T-helper 2 cell treated with Interferon-gamma antibody and Interleukin-4, amounts not matched to agents 100 ng/mL and 5 ng/mL, for 36 hours (primary cell): Measurements from ENCODE around the gene CACNA1D. TPM values are rescaled to one million over a fixed set of nuclear protein-coding genes. Genes with fewer than 3 reads are reported as not detected.

ENCODE experiments used
- intact Hi-C: fragments of 100-400 bp; cut with micrococcal nuclease; formaldehyde crosslinking; loops from one replicate; pipeline ENCODE4 v1.15.1; 2023
- total RNA-seq: library from RNA; stranded (reverse); gene quantifications from 2 replicates; pipeline ENCODE4 v1.2.3, GENCODE V29; 2022

Gene CACNA1D
- total RNA-seq, 1 donor from 2014 or later = 4.5 TPM

DNA sequence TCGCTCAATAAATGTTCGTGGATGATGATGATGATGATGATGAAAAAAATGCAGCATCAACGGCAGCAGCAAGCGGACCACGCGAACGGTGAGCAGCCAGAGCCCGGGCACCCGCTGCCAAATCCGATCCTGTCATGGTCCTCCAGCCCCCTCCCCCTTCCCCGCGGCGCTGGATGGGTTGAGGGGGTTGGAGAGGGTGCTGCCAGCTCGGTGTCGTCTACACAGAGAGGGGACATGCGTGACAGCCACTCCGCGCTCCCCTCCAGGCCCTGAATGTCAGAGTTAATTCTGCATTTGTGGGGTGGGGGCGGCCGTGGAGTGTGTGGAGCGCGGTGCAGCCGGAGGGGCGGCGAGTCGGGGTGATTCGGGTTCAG is 722 bp downstream of the CACNA1D start:
- intact Hi-C loops = no loop called here

DNA sequence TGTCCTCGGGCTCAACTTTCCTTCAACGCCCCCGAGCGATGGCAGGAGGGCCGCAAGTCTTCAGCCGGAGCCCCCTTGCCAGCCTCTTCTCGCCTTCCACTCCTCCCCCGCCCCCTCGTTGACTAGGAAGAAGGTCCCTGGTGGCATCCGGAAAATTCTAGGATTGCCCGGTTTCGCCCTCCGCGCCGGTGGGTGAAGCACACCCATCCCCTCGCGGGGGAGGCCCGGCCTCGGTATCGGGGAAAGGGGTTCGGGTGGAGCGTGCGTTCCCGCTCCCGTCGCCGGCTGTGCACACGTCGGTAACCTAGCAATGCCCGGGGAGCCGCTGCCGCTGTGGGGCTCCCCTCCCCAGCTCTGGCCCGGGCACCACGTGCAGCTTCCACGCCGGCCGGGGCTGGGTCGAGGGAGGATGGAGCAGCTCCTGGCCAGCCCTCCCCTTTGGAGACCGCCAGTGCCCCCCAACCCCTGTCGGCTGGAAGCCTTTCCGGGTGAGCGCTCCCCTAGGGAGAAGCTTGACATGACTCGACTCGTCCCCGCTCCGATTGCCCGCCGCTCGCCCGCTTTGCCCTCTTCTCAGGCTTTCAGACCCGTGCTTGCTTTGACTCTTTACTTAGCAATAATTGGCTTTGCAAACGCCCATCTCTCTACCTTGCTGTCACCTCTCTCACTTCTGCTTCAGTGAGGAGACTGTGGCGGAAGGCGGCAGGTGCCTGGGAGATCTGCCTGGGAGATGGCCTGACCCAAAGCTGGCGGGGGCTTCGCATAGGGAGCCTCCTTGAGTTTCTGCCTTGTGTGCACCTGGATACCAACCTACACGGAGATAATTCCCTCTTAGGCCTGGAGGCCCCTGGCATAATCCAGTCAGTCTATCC is 1.3 kb downstream of the CACNA1D start:
- intact Hi-C loops = no loop called here

DNA sequence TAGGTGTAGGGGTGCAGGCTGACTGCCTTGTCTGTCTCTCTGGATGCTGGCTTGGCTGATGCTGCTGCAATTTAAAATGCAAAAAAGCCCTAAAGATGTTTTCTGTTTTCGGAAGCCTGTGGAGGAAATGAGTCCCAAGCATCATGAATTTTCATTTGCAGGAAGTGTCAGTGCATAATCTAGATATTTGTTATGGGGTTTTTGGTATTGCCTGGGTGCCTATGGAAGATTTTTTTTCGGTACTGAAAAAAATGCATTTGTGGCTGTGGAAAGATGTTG is 1.9 kb downstream of the CACNA1D start:
- intact Hi-C loops = no loop called here

DNA sequence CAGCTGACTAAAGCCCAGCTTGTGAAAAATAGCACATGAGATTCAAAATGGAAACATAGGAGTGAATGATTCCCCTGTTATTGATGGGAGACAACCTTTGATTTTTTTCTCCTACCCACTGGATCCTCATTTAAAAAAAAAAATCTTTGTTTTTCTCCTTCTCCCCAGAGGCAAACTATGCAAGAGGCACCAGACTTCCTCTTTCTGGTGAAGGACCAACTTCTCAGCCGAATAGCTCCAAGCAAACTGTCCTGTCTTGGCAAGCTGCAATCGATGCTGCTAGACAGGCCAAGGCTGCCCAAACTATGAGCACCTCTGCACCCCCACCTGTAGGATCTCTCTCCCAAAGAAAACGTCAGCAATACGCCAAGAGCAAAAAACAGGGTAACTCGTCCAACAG is 2.6 kb downstream of the CACNA1D start:
- intact Hi-C loops = no loop called here

DNA sequence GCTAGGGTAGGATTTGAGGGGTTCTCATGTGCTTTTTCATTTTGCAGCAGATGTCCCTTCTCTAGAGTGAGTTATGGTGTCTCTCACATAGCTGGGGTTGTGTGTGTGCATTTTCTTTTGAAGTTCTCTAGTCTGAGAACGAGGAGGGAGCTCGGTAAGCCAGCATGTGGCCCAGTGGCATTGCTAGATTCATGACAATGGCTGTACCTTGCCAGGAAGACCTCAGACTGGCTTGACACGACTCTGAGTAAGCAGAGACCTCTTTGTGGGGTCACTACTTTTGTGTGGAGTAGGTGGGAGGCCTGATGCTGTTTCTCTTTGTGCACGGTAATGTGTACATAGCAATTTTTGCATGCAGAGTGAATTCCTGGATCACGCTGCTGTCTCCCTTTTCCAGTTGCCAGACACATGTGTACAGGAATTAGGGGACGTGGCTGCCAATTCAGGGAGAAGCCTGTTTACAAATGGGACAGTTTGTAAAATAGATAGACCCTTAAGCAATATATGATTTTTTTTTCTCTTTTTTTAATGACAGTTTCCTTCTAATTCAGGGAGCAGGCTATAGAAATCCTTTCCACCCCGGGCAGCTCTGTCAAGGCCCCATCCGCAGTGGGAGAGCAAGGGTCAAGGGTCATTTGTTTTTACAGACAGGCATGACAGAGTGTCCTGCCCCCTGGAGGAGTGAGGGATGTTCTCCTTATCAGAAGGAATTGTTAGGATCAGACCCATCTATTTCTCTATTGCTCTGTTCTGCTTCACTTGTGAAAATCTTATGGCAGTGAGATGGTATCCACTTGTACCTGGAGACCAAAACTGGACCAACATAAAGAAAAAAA is 4.6 kb downstream of the CACNA1D start:
- intact Hi-C loops = no loop called here

DNA sequence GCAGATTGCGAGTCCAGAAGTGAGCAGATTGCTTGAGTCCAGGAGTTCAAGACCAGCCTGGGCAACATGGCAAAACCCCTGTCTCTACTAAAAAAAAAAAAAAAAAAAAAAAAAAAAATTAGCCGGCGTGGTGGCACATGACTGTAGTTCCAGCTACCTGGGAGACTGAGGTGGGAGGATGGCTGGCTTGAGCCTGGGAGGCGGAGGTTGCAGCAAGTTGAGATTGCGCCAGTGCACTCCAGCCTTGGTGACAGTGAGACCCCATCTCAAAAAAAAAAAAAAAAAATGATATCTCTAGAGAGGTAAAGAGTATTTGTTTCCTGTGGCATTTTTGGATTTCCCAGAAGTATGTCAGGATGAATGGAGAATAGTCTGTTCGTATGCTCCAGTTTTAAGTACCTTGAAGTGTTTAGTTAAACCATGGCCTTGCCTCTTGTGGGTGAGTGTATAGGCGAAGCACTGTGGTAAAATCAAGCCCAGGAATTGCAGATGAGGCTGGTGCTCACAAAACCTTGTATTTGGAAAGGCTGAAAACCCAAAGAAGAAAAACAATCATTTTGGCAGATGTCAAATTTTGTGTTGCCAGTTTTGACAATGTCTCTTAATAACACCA is 5.9 kb downstream of the CACNA1D start:
- intact Hi-C loops = no loop called here

DNA sequence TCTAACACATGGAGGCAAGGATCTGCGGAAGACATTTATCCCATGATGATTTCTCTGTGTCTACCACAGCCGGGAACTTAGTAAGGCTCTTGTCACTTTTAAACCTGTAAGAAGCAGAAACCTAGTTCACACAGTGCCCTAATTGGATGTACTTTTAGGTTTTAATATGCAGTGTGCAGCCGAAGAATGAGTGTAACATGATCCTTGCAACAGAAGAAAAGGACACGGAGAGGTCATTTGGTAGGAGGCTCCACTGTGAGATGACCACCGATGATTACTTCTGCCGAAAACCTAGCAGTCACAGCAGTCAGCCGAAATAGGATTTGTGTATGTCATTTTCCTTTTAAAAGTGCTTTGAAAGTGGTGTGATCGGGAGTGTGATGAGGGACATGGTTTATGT is 6.8 kb downstream of the CACNA1D start:
- intact Hi-C loops = no loop called here

DNA sequence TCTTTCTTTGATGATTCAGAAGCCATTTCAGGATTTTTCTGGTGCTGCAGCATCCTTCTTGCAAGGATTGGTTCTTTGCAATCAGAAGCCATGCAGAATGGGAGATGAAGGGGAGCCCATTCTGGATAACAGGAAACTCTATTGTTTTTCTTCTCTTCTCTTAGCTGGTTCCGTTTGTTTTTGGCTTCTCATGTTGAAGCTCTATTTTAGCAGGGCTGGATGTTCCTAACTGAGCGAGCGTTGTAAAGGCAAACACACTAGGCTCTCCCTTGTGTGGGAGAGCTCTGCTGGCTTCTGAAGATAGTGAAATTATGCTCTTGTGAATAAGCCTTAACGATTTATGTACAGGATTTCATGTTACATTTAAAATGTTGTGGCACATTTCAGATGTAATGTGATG is 8.3 kb downstream of the CACNA1D start:
- intact Hi-C loops = no loop called here

DNA sequence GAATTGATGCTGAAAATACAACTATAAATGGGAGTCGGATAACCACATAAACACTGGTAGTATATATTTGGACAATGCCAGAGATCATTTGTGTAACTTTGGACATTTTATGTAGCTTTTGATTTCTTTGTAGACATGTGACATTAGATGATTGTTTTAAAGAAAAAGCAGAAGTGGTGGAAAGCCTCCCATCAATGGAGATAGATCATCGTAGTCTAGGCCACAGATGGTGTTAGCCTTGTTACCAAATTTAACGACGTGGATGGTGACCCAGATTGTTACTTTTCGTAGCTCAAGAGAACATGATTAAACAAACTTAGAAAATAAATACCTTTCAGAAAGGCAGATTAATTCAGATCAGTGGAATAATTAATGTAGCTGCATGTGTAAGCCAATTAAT is 8.8 kb downstream of the CACNA1D start:
- intact Hi-C loops = no loop called here

DNA sequence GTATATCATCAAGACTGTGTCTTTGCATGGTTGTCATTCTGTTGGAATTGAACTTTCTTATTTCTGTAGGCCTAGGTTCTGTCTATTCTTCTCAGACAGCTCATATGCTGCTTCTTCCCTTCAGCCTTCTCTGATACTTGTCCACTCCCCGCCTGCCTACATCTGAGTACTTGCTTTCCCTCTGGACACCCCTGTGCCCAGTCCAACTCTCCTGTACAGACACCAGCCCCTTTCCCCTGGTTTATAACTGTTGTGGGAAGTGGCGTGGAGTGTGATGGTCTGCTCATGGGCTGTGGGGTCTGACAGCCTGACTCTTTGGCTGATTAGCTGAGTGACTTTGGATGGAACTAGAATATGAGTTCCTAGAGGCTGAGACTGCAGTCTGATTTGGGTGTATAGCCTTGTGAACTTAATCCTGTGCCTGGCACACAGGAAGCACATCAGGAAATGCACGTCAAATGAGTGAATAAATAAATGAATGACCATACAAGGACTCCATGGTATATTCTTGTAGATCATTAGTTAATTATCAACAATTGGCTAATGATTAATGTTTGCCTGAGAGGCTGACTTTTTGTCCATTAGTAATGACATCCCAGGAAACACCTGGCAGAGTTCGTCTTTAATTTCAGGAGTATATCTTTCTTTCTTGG is 11.8 kb downstream of the CACNA1D start:
- intact Hi-C loops = no loop called here

DNA sequence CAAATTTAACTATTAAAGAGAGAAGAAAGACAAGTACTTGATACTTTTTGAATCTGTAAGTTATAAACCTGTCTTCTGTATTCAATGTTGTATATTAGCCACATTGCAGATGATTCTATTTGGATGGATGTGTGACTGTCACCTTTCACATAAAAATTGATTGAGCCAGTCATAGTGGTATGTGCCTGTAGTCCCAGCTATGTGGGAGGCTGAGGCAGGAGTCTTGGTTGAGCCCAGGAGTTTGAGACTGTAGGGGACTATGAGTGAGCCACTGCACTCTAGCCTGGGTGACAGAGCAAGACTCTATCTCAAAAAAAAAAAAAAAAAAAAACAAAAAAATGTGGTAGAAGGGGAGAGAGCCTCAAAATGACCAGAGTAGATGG is 12.3 kb downstream of the CACNA1D start:
- intact Hi-C loops = no loop called here

DNA sequence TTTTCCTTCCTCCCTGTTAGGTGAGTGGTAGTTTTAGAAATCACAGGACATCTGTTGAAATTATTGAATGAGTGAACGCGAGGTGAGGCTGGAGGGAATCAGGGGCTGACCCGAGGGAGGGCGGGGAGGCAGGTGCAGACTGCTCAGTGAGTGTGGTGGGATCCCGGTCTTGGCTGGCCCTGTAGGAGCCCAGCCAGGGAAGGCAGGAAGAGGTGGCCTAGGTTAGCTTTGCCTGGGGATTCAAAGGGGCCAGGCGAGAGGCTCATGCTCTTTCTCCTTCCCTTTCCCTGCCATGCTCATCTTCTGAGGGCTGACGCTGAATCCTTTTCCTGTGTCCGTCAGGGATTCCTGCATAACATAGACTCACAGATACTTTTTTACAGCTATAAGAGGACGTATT is 15.1 kb downstream of the CACNA1D start:
- intact Hi-C loops = no loop called here

DNA sequence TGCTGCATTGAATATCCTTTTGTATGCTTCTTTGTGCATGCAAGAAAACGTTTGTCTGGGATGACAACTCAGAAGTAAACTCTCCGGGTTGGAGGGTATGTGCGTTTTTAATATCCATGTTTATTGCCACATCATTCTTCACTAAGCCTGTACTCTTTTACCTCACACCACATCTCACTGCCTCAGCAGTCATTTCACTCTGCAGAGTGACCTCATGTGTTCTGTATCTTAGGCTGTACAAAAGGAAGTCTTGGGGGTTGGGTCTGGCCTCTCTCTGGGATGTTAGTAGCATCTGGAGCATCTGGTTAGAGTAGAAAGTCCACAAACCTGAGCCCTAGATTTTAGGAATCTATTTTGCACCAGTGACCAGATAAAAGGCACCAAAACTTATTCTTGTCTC is 16.1 kb downstream of the CACNA1D start:
- intact Hi-C loops = no loop called here

DNA sequence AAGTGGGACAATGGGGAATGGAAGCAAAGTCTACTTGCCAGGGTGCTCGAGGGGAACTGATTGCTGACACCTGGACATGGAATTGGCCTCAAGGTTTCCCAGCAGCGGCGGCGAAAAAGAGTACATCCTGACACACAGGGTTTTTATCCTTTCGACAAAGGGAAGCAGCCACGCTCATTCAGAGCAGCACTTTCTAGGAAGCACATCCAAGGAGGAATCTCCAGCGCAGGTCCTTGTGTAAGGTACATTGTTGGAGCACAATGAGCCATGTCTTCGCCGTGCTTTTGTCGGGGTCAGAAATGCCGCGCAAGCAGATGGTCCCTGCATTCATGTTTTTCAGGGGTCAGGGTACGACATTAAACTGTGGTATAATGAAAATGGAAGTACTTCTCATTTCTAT is 16.8 kb downstream of the CACNA1D start:
- intact Hi-C loops = no loop called here

DNA sequence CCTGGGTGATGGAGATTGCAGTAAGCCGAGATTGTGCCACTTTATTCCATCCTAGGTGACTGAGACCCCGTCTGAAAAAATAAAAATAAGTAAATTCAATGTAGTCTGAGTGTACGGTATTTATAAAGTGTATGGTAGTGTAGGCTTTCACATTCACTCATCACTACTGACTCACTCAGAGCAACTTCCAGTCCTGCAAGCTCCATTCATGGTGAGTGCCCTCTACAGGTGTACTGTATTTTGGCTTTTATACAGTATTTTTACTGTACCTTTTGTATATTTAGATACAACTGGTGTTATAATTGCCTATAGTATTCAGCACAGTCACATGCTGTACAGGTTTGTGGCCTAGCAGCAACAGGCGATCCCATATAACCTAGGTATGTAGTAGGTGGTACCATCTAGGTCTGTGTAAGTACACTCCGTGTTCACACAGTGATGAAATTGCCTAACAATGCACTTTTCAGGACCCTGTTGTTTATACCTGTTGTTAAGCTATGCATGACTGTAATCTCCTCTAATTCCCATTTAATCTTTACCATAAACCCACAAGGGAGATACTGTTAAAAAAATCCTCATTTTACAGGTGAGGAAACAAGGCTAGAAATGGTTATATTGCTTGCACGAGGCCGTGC is 19.3 kb downstream of the CACNA1D start:
- intact Hi-C loops = no loop called here

DNA sequence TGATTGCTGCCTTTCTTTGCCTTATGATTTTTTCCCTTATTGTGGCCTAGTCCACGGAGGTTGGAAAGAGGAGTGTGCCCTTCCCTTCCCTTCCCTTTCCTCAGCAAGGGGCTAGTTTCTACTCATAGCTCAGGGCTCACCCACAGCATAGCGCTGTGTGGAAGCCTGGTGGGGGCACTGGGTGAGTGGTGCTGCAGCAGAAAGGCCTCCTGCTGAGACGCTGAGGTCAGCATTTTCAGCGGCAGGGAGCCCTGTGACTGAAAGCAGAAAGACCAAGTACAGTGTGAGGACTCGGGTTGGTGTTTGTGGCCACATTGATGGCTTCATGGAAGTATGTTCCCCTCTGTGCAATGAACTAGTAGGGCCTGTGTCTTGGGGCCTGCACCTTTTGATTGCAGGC is 21.9 kb downstream of the CACNA1D start:
- intact Hi-C loops = no loop called here

DNA sequence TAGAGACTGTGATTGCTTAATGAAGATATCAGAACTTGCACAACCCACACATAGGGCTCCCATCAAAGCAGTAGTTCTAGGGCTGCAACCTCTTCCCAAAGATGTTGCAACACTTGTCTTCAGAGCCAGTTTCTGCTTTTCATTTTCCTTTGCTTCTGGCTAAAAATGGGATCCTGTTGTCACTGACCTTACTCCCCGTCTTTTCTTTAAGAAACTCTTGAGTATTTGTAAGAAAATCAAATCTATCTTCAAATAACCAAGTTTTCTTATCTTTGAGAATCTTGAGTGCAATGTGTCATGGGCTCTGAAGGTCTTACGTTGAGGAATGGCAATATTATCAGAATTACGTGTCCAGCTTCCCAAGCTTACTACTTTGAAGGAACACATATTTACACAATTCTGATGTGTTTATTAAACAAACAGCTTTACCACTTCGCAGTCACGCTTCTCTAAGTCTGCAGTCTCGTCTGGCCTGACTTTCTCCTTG is 24.1 kb downstream of the CACNA1D start:
- intact Hi-C loops = no loop called here

DNA sequence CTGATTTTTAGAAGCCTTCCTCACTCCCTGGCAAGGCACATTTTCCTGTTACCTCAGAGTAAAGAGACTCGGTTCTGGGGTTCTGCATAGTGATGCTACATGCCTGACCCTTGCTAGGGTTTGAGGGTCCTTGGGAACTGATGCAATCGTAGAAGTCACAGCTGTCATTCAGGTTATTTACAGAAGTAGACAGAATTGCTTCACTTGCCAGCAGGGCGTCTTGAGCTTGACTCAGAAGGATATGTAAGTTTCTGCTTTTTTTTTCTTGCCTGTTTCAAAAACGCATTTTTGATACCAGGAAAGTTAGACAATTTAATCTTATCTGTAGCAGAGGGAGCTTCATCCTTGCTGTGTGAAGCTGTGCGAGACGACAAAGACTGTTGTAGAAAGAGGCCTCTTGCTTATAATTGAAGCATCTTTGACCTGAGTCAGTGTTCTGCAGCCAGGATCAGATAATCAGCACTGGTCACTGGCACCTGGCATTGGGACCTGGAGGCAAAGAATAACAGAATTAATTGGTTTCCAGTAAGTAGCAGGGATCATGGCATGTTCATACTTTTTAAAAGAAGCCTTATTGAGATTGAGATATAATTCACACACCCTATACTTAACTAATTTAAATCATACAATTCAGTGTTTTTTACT is 24.8 kb downstream of the CACNA1D start:
- intact Hi-C loops = no loop called here

DNA sequence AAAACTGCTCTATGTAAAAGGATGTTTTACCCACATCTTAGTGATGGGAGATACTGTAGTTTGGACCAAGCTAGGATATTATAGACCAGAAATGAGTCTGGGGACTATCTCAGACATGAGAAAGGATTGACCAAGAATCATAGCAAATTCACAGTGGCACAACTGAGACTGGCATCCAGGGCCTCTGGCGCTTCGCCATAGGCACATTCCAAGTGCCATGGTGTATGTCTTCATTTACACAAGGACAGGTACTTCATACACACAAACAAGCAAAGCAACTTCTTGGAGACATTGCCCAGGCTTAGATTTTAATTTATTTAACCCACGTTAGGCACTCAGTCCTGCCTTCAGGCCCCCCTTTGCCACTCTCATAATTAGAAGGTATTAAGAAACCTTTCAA is 28.9 kb downstream of the CACNA1D start:
- intact Hi-C loops = no loop called here

DNA sequence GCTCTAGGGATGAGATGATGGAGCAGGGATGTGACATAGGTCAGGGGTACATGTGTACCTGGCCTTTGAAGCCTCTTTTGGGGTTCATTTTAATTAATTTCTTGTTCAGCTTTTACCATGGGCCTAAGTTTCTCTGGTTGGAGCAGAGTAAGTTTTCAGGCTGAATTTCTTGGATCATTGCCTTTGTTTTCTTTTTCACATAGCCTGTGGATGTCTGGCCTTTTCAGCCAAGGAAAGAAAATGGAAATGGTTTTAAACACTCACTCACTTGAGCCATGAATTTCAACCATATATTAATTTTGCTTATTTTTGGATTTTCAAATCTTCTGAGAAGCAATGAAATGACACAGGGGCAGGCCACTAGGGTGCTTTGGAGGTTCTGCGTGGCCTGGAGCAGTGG is 30.2 kb downstream of the CACNA1D start:
- intact Hi-C loops = no loop called here
